Measurements from ENCODE around the gene LRRC32.

LRRC32 gene

DNA sequence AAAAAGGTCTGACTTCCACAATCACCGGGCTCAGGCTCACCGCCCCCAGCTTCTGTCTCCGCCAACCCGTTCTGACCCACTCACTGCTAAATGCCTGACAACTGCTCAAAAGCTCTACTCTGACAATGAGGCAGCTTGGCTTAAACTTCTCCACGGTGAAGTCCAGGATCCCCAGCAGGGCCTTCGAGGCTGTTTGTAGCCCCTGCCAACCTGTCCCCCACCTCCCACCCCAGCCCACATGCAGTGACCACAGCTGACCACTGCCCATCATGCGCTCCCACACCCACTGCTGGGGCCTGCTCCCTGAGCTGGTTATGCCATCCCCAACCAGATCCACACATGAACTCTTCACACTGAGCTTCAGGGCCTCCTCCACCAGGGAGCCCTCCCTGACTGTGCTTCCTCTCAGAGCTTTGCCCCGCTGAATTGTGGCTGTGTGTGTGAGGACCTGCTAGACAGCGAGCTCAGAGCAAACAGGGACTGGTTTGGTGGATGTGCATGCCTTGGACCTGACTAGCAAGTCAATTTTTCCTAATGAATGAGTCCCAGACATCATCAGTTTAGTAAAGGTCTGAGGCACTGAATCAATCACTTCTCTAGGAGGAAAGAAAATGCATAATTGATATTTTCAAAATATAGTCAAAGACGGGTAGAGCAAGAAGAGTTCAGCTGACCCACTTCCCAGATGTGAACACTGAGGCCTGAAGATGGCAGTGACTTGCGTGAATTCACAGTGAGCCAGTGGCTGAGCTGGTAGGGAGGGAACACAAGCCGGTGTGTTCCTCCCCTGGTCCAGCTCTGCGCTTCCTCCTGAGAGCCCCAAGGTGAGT, 7.7 kb downstream of the LRRC32 start:
- TF ChIP-seq, protein P1, sequence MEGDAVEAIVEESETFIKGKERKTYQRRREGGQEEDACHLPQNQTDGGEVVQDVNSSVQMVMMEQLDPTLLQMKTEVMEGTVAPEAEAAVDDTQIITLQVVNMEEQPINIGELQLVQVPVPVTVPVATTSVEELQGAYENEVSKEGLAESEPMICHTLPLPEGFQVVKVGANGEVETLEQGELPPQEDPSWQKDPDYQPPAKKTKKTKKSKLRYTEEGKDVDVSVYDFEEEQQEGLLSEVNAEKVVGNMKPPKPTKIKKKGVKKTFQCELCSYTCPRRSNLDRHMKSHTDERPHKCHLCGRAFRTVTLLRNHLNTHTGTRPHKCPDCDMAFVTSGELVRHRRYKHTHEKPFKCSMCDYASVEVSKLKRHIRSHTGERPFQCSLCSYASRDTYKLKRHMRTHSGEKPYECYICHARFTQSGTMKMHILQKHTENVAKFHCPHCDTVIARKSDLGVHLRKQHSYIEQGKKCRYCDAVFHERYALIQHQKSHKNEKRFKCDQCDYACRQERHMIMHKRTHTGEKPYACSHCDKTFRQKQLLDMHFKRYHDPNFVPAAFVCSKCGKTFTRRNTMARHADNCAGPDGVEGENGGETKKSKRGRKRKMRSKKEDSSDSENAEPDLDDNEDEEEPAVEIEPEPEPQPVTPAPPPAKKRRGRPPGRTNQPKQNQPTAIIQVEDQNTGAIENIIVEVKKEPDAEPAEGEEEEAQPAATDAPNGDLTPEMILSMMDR (conservative IDR thresholded peaks at IDR 0.05; ENCODE audit: low read depth, low read length) = no peak
- no peak for DNase-seq (ENCODE audit: low read depth)
- H3K4me3 ChIP-seq (ENCODE audit: low read depth, low read length) = no peak overlapping the region

DNA sequence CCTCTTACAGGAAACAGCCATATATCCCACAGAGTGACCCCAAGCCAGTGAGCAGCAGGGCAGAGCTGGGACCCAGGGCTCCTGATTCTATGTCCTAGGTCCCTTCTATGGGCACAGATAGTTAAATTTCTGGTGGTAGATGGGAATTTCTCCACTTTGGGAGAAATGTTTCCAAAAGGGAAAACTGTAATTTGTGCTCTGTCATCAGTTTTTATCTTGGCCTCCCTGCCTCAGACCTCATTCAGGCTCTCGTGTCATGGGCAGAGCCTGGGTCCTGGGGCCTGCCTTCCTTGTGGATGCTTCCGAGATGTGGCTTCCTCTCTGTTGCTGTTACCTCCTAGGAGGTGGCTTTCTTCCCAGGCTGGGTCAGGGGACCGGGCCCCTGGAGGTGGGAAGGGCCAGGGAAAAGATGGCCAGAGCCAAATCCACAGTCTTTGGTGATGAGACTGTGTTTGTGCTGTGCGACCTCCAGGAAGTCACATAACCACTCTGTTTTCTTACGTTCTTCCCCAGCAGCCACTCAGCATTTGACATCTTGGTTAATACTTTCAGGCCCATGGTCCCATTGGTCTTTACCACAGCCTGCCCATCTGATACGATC, 8.6 kb downstream of the LRRC32 start:
- TF ChIP-seq, protein P1 (conservative IDR thresholded peaks at IDR 0.05; ENCODE audit: low read depth, low read length) = no peak
- no peak for DNase-seq (ENCODE audit: low read depth)
- no peak overlapping the region for H3K4me3 ChIP-seq (ENCODE audit: low read depth, low read length)

DNA sequence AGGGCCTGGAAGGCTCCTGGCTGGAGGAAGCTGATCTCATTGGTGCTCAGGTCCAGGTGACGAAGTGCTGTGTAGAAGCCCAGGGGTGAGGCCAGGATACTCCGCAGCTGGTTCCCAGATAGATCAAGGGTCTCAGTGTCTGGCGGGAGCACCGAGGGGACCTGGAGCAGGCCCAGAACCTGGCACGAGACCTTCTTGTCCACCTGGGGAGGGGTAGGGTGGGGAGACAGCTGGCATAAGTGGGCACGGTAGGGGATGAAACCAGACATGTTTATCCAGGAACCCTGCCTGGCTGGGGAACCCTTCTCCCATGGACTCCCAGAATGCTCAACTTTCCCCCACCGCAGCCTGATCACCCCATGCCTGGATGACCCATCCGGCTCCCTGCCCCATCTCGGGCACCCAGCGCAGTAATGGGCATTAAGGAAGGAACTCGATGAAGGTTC, 9.2 kb downstream of the LRRC32 start:
- DNase-seq (ENCODE audit: low read depth) = no peak
- TF ChIP-seq, protein P1 (conservative IDR thresholded peaks at IDR 0.05; ENCODE audit: low read depth, low read length) = no peak
- H3K4me3 ChIP-seq (ENCODE audit: low read depth, low read length) = no peak overlapping the region

DNA sequence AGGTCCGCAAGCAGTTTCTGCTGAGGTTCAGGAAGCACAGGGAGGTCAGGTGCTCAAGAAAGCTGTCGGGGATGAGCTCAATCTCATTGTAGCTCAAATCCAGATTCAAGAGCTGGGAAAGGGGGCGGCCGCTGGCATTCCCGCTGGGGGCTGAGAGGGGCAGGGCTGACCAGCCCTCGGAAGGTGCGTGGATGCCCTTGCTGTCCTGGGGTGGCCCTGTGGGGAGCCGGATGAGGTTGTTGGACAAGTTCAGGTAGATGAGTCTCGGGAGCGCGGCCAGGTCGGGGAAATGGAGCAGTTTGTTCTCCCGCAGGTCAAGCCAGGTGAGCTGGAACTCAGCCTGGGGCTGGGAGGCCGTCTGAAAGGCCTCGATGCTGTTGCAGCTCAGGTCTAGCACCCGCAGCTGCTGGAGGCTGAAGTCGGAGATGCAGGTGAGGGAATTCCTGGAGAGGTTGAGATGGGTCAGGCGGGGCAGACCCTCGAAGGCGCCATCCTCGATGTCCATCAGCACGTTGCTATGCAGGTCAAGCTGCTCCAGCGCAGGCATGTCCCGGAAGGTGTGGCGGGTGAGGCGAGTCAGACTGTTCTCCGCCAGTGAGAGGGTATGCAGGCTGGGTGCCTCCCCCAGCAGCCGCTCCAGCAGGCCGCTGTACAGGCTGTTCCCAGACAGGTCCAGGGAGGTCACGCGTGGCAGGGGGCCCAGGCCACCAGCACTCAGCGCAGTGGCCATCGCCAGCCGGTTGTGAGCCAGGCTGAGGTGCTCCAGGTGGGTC, 9.8 kb downstream of the LRRC32 start:
- TF ChIP-seq, protein P1 (conservative IDR thresholded peaks at IDR 0.05; ENCODE audit: low read depth, low read length) = no peak
- no peak for DNase-seq (ENCODE audit: low read depth)
- no peak overlapping the region for H3K4me3 ChIP-seq (ENCODE audit: low read depth, low read length)

DNA sequence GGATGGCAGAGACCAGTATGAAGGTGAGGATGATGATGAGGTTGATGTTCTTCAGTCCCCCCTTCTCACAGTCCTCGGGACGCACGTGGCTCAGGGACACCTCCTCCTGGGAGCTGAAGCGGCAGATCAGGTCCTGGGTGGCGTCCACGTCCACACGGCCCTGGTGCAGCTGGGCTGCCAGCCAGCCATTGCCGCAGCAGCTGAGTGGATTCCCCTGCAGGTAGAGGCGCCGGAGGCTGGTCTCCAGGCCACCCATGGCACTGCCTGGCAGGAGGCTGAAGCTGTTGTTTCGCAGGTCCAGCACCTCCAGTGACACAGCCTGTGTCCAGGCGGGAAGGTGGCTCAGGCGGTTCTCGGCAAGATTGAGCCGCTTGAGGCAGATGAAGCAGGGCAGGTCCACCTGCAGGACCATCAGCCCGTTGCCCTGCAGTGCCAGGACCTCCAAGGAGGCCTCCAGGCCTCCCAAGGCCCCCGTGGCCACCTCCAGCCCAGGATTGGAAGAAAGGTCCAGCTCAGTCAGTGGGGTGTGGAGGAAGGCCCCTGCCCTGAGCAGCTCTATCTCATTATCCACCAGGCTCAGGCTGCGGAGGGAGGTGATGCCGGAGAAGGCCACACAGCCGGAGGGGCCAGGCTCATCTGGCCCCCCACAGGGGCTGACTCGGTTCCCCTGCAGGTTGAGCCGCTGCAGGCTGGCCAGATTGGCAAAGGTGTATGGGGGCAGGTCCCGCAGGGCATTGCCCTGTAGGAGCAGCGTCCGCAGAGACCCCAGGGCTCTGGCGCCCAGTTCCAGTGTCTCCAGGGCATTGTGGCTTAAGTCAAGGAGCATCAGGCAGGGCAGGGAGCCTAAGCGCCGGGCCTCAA, 10.6 kb downstream of the LRRC32 start:
- no peak overlapping the region for H3K4me3 ChIP-seq (ENCODE audit: low read depth, low read length)
- TF ChIP-seq, protein P1 (conservative IDR thresholded peaks at IDR 0.05; ENCODE audit: low read depth, low read length) = no peak
- DNase-seq (ENCODE audit: low read depth) = no peak
